HG02623 (cell line): ENCODE results near the gene SLC26A4.

Source experiments
- ATAC-seq: cut with Tn5 transposase; IDR thresholded peaks from one replicate; pipeline ENCODE4 v1.9.1; 2021; ENCODE audit warnings: moderate library complexity; ENCODE audit not compliant: unreplicated experiment

The SLC26A4 gene

DNA sequence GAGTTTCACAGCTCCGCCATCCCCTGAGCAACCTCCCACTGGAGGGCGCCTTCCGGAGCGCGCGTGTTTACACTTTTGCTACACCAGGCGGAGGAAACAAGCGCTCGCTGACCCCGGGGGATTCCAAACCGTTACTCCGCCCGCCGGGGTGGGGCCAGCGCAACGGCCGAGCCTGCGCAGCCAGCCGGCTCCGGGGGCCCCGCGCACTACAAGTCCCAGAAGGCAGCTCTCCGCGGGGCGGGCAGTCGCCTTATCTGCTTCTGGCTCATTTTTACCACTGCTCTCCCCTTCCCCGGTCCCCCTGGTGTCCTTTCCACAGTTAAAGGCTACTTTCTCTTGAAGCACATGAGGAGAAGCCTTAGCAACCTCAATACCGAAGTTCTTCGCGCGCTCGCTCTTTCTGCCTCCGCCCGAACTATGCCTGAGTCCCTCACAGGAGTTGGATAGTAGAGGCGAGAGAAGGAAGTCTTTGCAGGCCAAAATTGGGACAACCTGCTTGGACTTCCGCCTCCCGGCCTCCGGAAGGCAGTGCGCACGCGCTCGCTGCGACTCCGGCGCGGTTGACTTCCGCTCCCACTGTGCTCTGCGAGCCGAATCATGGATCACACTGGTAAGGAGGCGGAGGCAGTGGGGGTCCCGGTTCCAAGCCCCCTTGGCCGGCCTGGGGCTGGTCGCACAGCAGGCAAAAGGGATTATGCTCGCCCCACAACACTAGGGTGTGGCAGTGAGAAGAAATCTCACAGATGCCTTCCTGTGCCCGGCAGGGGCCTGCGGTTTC is 83.1 kb downstream of the SLC26A4 start, which contains the start of gene CBLL1:
TSS of gene CBLL1 (plus strand) at position 576 of the 778 bp plus-strand sequence. CDS start at position 598, 22 bp downstream.
- peak; percentile 87 for ATAC-seq

DNA sequence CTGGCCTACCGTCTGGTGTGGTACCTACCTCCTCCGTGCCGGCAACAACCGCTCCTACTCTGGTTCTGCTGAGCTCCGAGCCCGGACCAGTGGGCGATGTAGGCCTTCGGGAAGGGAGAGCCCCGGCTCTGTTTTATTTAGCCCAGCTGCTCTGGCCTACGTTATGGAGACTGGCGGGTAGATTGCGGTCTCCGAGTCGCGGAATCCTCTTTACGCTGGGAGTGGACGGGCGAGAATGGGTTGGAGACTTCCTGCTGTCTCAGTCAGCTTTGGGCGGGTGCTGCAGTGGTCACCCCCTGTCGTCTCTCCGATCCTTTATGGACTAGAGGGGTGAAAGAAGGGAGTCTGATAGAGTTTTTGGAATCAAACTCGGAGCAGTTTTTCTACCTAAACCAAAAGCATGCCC is 83.7 kb downstream of the SLC26A4 start:
- peak; percentile 27 for ATAC-seq

- ATAC-seq: no peak
These were observed 85.4 kb downstream of the SLC26A4 start for GRCh38 chr7:107746006-107746405.

GRCh38 chr7:107751113-107751512 is 90.5 kb downstream of the SLC26A4 start:
- ATAC-seq: no peak

- no peak for ATAC-seq
These were observed 94.0 kb downstream of the SLC26A4 start for GRCh38 chr7:107754642-107755041.

DNA sequence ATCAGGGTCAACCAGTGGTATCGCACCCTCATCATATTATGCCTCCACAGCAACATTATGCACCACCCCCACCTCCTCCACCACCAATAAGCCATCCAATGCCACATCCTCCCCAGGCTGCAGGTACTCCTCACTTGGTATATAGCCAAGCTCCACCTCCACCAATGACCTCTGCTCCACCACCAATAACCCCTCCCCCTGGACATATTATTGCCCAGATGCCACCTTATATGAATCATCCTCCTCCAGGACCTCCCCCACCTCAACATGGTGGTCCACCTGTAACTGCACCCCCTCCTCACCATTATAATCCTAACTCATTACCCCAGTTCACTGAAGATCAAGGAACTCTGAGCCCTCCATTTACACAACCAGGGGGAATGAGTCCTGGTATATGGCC is 98.0 kb downstream of the SLC26A4 start:
- no peak for ATAC-seq

- ATAC-seq: no peak
These were observed 106.8 kb downstream of the SLC26A4 start for GRCh38 chr7:107767391-107767790.
